Activated CD4-positive, alpha-beta T cell treated with anti-CD3 and anti-CD28 coated beads, Interleukin-2, Interleukin-4, amounts not matched to agents 100 ng/mL and 50 ng/mL, durations not matched to agents 16 hours and 8 hours (primary cell): ENCODE results near the gene RNU1-3.

Source experiments
- DNase-seq: peaks from one replicate; pipeline ENCODE4 v3.0.0-alpha.2; 2020; ENCODE audit warnings: low spot score

Gene RNU1-3

GRCh38 chr1:16618719-16619118, 48.0 kb downstream of the RNU1-3 start:
- DNase-seq: no peak

GRCh38 chr1:16617778-16618580, 48.8 kb downstream of the RNU1-3 start:
- no peak for DNase-seq

GRCh38 chr1:16617114-16617631, 49.6 kb downstream of the RNU1-3 start:
- no peak for DNase-seq
